SHP77 treated with DMSO at 0.1 percent for 48 hours (cell line): ENCODE measurements around the gene ZNF723.
"Not testable (repeated sequence)": the region's sequence is repeated elsewhere in the genome, so short reads cannot be mapped to it uniquely, and the experiment has no call there.

Experiments used
- DNase-seq: peaks from one replicate; lab custom pipeline; 2025; lab: John Stamatoyannopoulos, UW

ZNF723 gene

GRCh38 chr19:22832031-22832762, at the start of gene ZNF723:
TSS of gene ZNF723 (plus strand) at chr19:22832291. CDS start at chr19:22832380, 89 bp downstream.
- no peak for DNase-seq

DNA sequence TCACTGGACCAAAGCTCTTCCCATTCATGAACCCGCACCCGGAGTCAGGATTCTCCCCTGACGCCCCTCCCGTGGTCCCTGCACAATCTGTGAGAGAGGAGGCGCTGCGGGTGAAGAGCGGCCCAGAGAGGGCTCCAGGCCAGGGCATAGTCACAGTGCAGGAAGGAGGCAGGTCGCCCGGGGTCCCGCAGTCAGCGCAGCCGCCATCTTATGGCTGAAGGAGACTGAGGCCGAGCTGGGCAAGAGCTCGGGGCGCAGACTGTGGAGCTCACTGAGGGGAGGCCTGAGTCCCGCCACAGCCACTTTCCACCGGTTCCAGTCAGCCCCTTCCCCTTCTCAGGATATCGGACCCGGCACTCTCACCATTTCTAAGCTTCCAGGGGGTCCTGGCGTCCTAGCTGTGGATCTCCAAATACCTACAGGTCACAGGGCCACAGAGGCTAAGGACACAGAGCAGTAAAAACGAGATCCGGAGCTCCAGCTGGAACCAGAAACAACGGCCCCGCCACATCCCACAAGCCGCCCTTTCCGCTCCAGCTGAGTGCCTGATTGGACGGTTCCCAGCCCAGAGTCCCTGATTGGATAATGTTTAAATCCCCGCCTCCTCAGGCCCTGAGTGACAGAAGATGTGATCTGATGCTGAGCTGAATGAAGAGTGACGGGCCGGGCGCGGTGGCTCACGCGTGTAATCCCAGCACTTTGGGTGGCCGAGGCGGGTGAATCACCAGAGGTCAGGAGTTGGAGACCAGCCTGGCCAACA, 48.3 kb upstream of the ZNF723 start, which contains the start of gene ZNF99:
TSS of gene ZNF99 (minus strand) at position 501 of the 760 bp plus-strand sequence. CDS start at position 366, 135 bp downstream.
- DNase-seq: no peak

DNA sequence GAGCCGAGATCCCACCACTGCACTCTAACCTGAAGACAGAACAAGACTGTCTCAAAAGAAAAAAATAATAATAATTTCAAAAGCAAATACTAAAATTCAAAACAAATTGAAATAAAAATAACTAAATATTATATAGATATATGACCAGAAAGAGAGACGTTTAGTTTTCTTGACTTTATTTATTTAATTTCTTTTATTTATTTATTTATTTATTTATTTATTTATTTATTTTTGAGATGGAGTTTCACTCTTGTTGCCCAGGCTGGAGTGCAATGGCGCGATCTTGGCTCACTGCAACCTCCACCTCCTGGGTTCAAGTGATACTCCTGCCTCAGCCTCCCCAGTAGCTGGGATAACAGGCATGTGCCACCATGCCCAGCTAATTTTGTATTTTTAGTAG, 39.2 kb upstream of the ZNF723 start:
- DNase-seq: not testable (repeated sequence)

DNA sequence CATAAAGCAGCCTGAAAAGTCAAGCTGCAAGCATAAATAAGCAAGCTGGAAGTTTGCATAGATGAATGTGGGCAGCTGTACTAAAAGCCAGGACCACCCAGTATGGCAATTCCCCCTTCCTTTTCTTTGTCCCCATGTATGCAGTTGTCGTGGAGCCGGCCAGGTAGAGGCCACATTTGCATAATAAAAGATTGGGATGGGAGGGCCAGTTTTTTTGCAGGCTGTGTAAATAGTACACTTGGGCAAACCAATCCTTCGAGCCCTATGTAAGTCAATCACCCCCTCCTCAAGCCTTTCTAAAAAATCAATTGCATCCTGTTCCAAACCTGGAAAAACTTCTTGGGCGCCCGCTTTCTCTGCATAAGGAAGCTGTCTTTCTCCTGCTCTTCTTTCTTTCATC, 35.1 kb upstream of the ZNF723 start:
- no peak for DNase-seq

DNA sequence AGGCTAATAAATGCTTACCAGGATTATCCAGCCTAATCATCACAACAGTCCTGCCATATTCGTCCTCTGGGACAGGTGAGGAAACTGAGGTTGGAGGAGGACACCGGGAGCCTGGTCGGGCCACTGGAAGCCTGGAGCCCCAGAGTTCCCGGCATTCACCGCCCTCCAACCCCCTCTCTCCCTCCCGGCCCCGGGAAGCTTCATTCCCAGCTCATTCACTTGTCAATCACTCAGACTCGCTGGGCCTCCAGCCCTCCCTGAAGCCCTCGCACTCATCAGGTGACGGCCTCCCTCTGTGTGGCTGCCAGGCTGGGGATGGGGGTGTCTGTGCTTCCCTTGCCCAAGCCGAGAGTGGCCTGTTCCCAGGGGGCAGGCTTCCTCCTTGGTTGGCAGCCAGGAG, 25.7 kb upstream of the ZNF723 start:
- DNase-seq: no peak

- no peak for DNase-seq
Observed at GRCh38 chr19:22807061-22807835, 24.8 kb upstream of the ZNF723 start.

DNA sequence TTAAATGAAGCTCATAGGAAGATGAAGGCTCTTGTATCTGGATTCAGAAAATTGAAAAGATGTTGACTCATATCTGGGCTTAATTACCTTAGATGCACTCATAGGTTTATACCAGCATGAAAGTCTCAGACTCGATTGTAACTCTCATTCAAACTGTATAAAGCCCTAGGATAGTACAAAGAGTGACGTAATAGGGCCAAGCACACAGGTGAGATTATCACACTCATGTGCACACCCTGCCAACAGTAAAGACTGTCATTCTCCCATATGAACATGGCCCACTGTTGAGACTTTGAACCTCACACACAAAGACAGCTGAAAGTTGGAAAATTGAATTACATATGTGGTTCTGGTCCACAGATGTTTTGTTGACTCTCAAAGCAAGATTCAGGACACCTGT, 18.0 kb upstream of the ZNF723 start:
- no peak for DNase-seq

GRCh38 chr19:22831211-22831610, 880 bp upstream of the ZNF723 start:
- no peak for DNase-seq

DNA sequence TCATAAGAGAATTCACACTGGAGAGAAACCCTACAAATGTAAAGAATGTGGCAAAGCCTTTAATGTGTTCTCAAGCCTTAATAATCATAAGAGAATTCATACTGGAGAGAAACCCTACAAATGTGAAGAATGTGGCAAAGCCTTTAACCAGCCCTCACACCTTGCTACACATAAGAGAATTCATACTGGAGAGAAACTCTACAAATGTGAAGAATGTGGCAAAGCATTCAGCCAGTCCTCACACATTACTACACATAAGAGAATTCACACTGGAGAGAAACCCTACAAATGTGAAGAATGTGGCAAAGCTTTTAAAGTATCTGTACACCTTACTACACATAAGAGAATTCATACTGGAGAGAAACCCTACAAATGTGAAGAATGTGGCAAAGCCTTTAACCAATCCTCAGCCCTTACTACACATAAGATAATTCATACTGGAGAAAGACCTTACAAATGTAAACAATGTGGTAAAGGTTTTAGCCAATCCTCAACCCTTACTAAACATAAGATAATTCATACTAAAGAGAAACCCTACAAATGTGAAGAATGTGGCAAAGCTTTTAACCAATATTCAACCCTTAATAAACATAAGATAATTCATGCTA, 25.7 kb downstream of the ZNF723 start:
- DNase-seq: not testable (repeated sequence)

- no peak for DNase-seq
Observed at GRCh38 chr19:22882797-22883196, 50.7 kb downstream of the ZNF723 start.

DNA sequence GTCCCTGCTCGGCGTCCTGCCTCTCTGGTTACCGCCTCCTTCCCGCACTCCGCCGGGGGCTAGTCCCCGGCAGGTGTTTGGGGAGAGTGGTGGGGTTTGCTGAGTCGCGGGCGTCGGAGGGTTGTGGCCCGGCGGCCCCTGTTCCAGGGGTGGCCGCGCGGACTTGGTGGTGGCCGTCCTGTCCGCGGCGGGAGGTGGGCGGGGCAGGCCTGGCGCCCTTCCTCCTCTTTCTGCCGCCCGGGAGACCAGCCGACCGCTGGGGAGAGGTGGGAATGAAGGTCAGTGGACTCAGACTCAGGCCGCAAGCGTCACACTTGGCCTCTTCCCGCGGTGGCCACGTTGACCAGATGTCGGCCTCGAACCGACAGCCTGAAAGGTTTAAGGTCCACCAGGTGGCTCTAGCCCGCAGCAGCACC, 61.8 kb downstream of the ZNF723 start:
- DNase-seq: no peak

DNA sequence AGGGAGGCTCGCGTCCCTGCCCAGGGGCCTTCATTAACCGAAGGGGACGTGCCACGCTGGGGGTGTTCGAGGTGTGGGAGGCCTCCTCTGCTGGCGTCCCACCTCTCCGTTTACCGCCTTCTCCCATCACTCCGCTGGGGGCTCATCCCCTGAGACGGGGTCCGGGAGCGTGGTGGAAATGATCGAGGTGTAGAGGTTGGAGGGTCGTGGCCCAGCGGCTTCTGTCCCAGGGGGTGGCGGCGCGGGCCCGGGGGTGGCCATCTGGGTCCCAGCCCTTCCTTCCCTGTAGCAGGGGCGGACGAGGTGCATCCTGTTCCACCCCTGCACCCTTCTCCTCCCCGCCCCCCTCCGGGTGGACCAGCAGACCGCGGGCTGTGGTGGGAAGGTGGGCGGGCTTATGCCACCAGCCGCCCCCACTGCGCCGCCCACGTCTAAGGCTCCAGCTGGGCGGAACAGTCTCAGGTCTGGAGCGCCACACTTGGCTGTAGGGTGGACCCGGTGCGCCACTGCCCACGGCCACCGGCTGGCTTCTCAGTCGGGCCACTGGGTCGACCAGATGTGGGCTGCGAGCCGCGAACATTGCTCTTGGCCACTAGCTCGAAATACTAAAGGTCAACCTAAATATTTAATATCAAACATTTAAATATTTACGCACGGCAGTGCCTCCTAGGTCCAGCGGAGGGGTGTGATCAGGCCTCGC, 69.5 kb downstream of the ZNF723 start:
- no peak for DNase-seq
